Liver (tissue), 9 donors: ENCODE measurements around the gene GSTM1. TPM values are rescaled to one million over a fixed set of nuclear protein-coding genes. Genes with fewer than 3 reads are reported as not detected.
A peak's percentile ranks its signal among the peaks of the same experiment; 100 is the strongest.

ENCODE experiments used
- DNase-seq: peaks from one replicate; pipeline ENCODE4 v3.0.0-alpha.2; 2017; ENCODE audit warnings: low spot score
- H3K27ac ChIP-seq, 2 donors: one replicate each; pipeline ENCODE4 v1.7.0; 2013; ENCODE audit warnings: inconsistent platforms in 2 of 2, low read length in 2 of 2, control low read depth in 1 of 2, low read depth in 1 of 2, mild to moderate bottlenecking in 1 of 2
- H3K27me3 ChIP-seq, 4 donors: one replicate each; pipeline versions ENCODE4 v1.6.1 to v1.7.0; 2013; ENCODE audit warnings: low read length in 3 of 4, inconsistent platforms in 1 of 4, mild to moderate bottlenecking in 1 of 4, moderate library complexity in 1 of 4; ENCODE audit not compliant: control insufficient read depth in 4 of 4, insufficient read depth in 4 of 4
- H3K36me3 ChIP-seq, 4 donors: one replicate each; pipeline versions ENCODE4 v1.6.1 to v1.7.0; 2013; ENCODE audit warnings: low read length in 3 of 4, mild to moderate bottlenecking in 3 of 4, low read depth in 1 of 4, moderate library complexity in 1 of 4; ENCODE audit not compliant: control insufficient read depth in 4 of 4, insufficient read depth in 3 of 4
- H3K4me1 ChIP-seq, 4 donors: one replicate each; pipeline versions ENCODE4 v1.6.1 to v1.7.0; 2013; ENCODE audit warnings: low read length in 3 of 4, mild to moderate bottlenecking in 3 of 4, moderate library complexity in 1 of 4; ENCODE audit not compliant: control insufficient read depth in 4 of 4, insufficient read depth in 4 of 4
- H3K4me3 ChIP-seq, 3 donors: one replicate each; pipeline versions ENCODE4 v1.6.1 to v1.7.0; 2013; ENCODE audit warnings: low read length in 3 of 3, control low read depth in 1 of 3, low read depth in 1 of 3, mild to moderate bottlenecking in 1 of 3
- H3K9ac ChIP-seq, 2 donors: one replicate each; pipeline ENCODE4 v1.7.0; 2013; ENCODE audit warnings: low read length in 2 of 2, mild to moderate bottlenecking in 2 of 2, moderate library complexity in 2 of 2, control low read depth in 1 of 2, low read depth in 1 of 2
- H3K9me3 ChIP-seq, 4 donors: one replicate each; pipeline versions ENCODE4 v1.6.1 to v1.7.0; 2013; ENCODE audit warnings: low read length in 3 of 4; ENCODE audit not compliant: control insufficient read depth in 4 of 4
- EGR1 ChIP-seq, 2 donors: IDR thresholded peaks; 2 replicates each; pipeline ENCODE4 v1.6.1; 2016 to 2018; ENCODE audit warnings: antibody characterized with exemption in 2 of 2, low read depth in 2 of 2
- FOXA1 ChIP-seq: IDR thresholded peaks from 2 replicates; pipeline ENCODE4 v1.6.1; 2016; ENCODE audit warnings: antibody characterized with exemption
- FOXA2 ChIP-seq: IDR thresholded peaks from 2 replicates; pipeline ENCODE4 v1.6.1; 2016; ENCODE audit warnings: antibody characterized with exemption
- GABPA ChIP-seq, 2 donors: IDR thresholded peaks in 1 of 2; conservative IDR thresholded peaks in 1 of 2; 2 replicates each; pipeline ENCODE4 v1.6.1; 2016; ENCODE audit warnings: antibody characterized with exemption in 2 of 2, mild to moderate bottlenecking in 1 of 2, moderate library complexity in 1 of 2
- HNF4A ChIP-seq, 2 donors: conservative IDR thresholded peaks; 2 replicates each; pipeline ENCODE4 v1.6.1; 2016; ENCODE audit warnings: antibody characterized with exemption in 2 of 2, mild to moderate bottlenecking in 2 of 2
- HNF4G ChIP-seq: IDR thresholded peaks from 2 replicates; pipeline ENCODE4 v1.6.1; 2016; ENCODE audit warnings: antibody characterized with exemption
- JUND ChIP-seq, 2 donors: IDR thresholded peaks; 2 replicates each; pipeline ENCODE4 v1.6.1; 2016; ENCODE audit warnings: antibody characterized with exemption in 2 of 2
- MAX ChIP-seq: IDR thresholded peaks from 2 replicates; pipeline ENCODE4 v1.6.1; 2016; ENCODE audit warnings: antibody characterized with exemption
- NR2F2 ChIP-seq: IDR thresholded peaks from 2 replicates; pipeline ENCODE4 v1.6.1; 2016; ENCODE audit warnings: antibody characterized with exemption
- RAD21 ChIP-seq, 2 donors: IDR thresholded peaks; 2 replicates each; pipeline ENCODE4 v1.6.1; 2016; ENCODE audit warnings: antibody characterized with exemption in 2 of 2, mild to moderate bottlenecking in 2 of 2
- REST ChIP-seq: IDR thresholded peaks from 2 replicates; pipeline ENCODE4 v1.6.1; 2016; ENCODE audit warnings: antibody characterized with exemption, mild to moderate bottlenecking
- RXRA ChIP-seq, 2 donors: IDR thresholded peaks; 2 replicates each; pipeline ENCODE4 v1.6.1; 2017 to 2018; ENCODE audit warnings: antibody characterized with exemption in 2 of 2, mild to moderate bottlenecking in 1 of 2
- SP1 ChIP-seq: IDR thresholded peaks from 2 replicates; pipeline ENCODE4 v1.6.1; 2018; ENCODE audit warnings: antibody characterized with exemption, mild to moderate bottlenecking
- TAF1 ChIP-seq: conservative IDR thresholded peaks from 2 replicates; pipeline ENCODE4 v1.6.1; 2016; ENCODE audit warnings: antibody characterized with exemption, mild to moderate bottlenecking
- YY1 ChIP-seq: IDR thresholded peaks from 2 replicates; pipeline ENCODE4 v1.6.1; 2016; ENCODE audit warnings: antibody characterized with exemption, mild to moderate bottlenecking
- ZBTB33 ChIP-seq: IDR thresholded peaks from 2 replicates; pipeline ENCODE4 v1.6.1; 2016; ENCODE audit warnings: antibody characterized with exemption
- WGBS: extraction: QIAGEN DNeasy Blood & Tissue Kit; methylation state at CpG from one replicate; pipeline ENCODE4 v1.1.7; 2013; 5-methylcytosine and 5-hydroxymethylcytosine counted together
- polyA plus RNA-seq, 2 donors: library from polyadenylated mRNA; stranded (reverse) in 1 of 2; unstranded in 1 of 2; fragments of 200-250 nt in 1 of 2; fragments of >200 nt in 1 of 2; fragmentation: Nextera tagmentation in 1 of 2; extraction: Ambion mirVana in 1 of 2; gene quantifications; one replicate each; pipeline versions ENCODE4 v1.2.1 to v1.2.3, GENCODE V29; 2013 to 2015
- total RNA-seq, 2 donors: library from RNA; depleted of rRNA; stranded (reverse); fragments of >200 nt; gene quantifications; one replicate each; pipeline ENCODE4 v1.2.3, GENCODE V29; 2014
- TF ChIP-seq, protein P1 (sequence below): IDR thresholded peaks from 2 replicates; pipeline ENCODE4 v1.6.1; 2016; ENCODE audit warnings: antibody characterized with exemption
- TF ChIP-seq, protein P2 (sequence below): fragments of 150-350 bp; IDR thresholded peaks from 2 replicates; pipeline ENCODE4 v1.5.1; 2017; ENCODE audit warnings: improper control_type of control experiment, low read depth, low read length; ENCODE audit not compliant: missing input control
- donor health status: healthy.
- donor health status: healthy.
- donor health status: healthy.
- donor health status: healthy.
- donor health status: healthy.

Gene GSTM1
- total and polyA plus RNA-seq, 4 donors = 14.7 to 341 (median 247) TPM

GRCh38 chr1:109653306-109653705, 34.3 kb upstream of the GSTM1 start (continued):
- TF ChIP-seq YY1 (no peak), RAD21 (IDR thresholded peaks at IDR 0.05) (no peak)

DNA sequence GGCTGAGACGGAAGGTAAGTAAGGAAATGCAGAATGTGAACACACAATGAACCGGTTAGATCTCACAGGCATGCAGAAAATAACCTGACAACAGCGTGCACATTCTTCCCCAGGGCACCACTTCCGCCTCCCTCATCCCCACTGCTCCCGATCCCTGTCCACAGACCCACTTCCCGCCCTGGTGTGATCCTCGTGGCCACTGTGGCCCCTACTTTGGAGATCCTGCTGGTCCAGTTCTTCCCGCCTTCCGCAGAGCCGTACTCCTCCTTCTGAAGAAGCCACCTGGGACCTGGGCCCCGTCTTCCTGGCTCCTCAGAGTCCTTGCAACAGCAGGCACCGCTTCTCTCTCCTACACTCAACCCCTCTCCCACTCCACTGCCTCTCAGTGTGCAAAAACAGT, 33.1 kb upstream of the GSTM1 start:
- H3K36me3 ChIP-seq = peaks cover 0 to 7% (median under 1%) of the 10 kb centered on the region in 4 donors
- no peaks in the 10 kb centered on the region for H3K9me3 ChIP-seq
- no peak for TF ChIP-seq HNF4A (conservative IDR thresholded peaks at IDR 0.05)
- no peak for TF ChIP-seq TAF1
- TF ChIP-seq GABPA (IDR thresholded peaks at IDR 0.05 in 1 of 2, conservative IDR thresholded peaks at IDR 0.05 in 1 of 2) = no peak
- TF ChIP-seq RAD21 (IDR thresholded peaks at IDR 0.05) = no peak
- H3K27me3 ChIP-seq = no peaks in the 10 kb centered on the region
- H3K4me3 ChIP-seq = no peak overlapping the region
- H3K9ac ChIP-seq = no peak overlapping the region
- no peak overlapping the region for H3K27ac ChIP-seq
- 94% methylated on average over 12 of the region's 12 CpGs for WGBS
- no peak for DNase-seq
- H3K4me1 ChIP-seq = peaks cover 6 to 21% (median 12%) of the 10 kb centered on the region in 4 donors

- WGBS = 1% methylated on average over 54 of the region's 54 CpGs
- peaks cover 6 to 21% (median 13%) of the 10 kb centered on the region in 4 donors for H3K4me1 ChIP-seq
- peak within 1 kb of the TSS; percentile 68 to 94 for H3K9ac ChIP-seq
- DNase-seq = peak; percentile 80
- H3K27me3 ChIP-seq = no peaks in the 10 kb centered on the region
- H3K27ac ChIP-seq = peak within 1 kb of the TSS; percentile 82 to 87
- H3K4me3 ChIP-seq = peak within 1 kb of the TSS; percentile 69 to 95 (median 87)
- H3K36me3 ChIP-seq = peaks cover 0 to 17% (median 2%) of the 10 kb centered on the region in 4 donors
- H3K9me3 ChIP-seq = no peaks in the 10 kb centered on the region
- peak; percentile 82 for TF ChIP-seq SP1
- peak; percentile 34 to 36 for TF ChIP-seq RAD21 (IDR thresholded peaks at IDR 0.05)
- TF ChIP-seq FOXA2 = no peak
- no peak for TF ChIP-seq EGR1 (IDR thresholded peaks at IDR 0.05; ENCODE audit: low read depth in 2 of 2)
- peak; percentile 81 for TF ChIP-seq HNF4G
- TF ChIP-seq, protein P1, sequence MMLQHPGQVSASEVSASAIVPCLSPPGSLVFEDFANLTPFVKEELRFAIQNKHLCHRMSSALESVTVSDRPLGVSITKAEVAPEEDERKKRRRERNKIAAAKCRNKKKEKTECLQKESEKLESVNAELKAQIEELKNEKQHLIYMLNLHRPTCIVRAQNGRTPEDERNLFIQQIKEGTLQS = no peak
- TF ChIP-seq JUND (IDR thresholded peaks at IDR 0.05) = no peak
- TF ChIP-seq YY1 = peak; percentile 83
- peak in 1 of 2 donors; percentile 68 for TF ChIP-seq GABPA (IDR thresholded peaks at IDR 0.05 in 1 of 2, conservative IDR thresholded peaks at IDR 0.05 in 1 of 2)
- TF ChIP-seq HNF4A (conservative IDR thresholded peaks at IDR 0.05) = peak; percentile 81 to 86
- no peak for TF ChIP-seq FOXA1
- TF ChIP-seq RXRA (IDR thresholded peaks at IDR 0.05) = peak in 1 of 2 donors; percentile 56
- TF ChIP-seq, protein P2, sequence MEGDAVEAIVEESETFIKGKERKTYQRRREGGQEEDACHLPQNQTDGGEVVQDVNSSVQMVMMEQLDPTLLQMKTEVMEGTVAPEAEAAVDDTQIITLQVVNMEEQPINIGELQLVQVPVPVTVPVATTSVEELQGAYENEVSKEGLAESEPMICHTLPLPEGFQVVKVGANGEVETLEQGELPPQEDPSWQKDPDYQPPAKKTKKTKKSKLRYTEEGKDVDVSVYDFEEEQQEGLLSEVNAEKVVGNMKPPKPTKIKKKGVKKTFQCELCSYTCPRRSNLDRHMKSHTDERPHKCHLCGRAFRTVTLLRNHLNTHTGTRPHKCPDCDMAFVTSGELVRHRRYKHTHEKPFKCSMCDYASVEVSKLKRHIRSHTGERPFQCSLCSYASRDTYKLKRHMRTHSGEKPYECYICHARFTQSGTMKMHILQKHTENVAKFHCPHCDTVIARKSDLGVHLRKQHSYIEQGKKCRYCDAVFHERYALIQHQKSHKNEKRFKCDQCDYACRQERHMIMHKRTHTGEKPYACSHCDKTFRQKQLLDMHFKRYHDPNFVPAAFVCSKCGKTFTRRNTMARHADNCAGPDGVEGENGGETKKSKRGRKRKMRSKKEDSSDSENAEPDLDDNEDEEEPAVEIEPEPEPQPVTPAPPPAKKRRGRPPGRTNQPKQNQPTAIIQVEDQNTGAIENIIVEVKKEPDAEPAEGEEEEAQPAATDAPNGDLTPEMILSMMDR = no peak
- TF ChIP-seq REST = peak; percentile 56
- peak; percentile 67 for TF ChIP-seq TAF1
- peak; percentile 57 for TF ChIP-seq NR2F2
- peak; percentile 83 for TF ChIP-seq ZBTB33
- TF ChIP-seq MAX = peak; percentile 68
Measured at GRCh38 chr1:109655615-109656519, 31.8 kb upstream of the GSTM1 start, which contains the start of gene GSTM4. TSS of gene GSTM4 (plus strand) at chr1:109656099. CDS start at chr1:109656390, 291 bp downstream.
